Measurements from ENCODE around the gene RHCE.
A peak's percentile ranks its signal among the peaks of the same experiment; 100 is the strongest.
"Not testable (repeated sequence)": the region's sequence is repeated elsewhere in the genome, so short reads cannot be mapped to it uniquely, and the experiment has no call there.

The RHCE gene

GRCh38 chr1:25349606-25350005 lies 71.0 kb downstream of the RHCE start:
- no peak for DNase-seq (ENCODE audit: low read depth)
- no peak overlapping the region for H3K4me3 ChIP-seq (ENCODE audit: low read depth, low read length)
- no peak for TF ChIP-seq CTCF (conservative IDR thresholded peaks at IDR 0.05; ENCODE audit: low read depth, low read length)

GRCh38 chr1:25347556-25347955 lies 73.1 kb downstream of the RHCE start:
- H3K4me3 ChIP-seq (ENCODE audit: low read depth, low read length) = no peak overlapping the region
- DNase-seq (ENCODE audit: low read depth) = no peak
- no peak for TF ChIP-seq CTCF (conservative IDR thresholded peaks at IDR 0.05; ENCODE audit: low read depth, low read length)

GRCh38 chr1:25343872-25344271 lies 76.8 kb downstream of the RHCE start:
- DNase-seq (ENCODE audit: low read depth) = peak; percentile 64
- H3K4me3 ChIP-seq (ENCODE audit: low read depth, low read length) = no peak overlapping the region
- no peak for TF ChIP-seq CTCF (conservative IDR thresholded peaks at IDR 0.05; ENCODE audit: low read depth, low read length)

GRCh38 chr1:25342846-25343245 lies 77.8 kb downstream of the RHCE start:
- DNase-seq (ENCODE audit: low read depth) = no peak
- no peak overlapping the region for H3K4me3 ChIP-seq (ENCODE audit: low read depth, low read length)
- TF ChIP-seq CTCF (conservative IDR thresholded peaks at IDR 0.05; ENCODE audit: low read depth, low read length) = no peak

GRCh38 chr1:25341746-25342145 lies 78.9 kb downstream of the RHCE start:
- H3K4me3 ChIP-seq (ENCODE audit: low read depth, low read length) = no peak overlapping the region
- DNase-seq (ENCODE audit: low read depth) = no peak
- no peak for TF ChIP-seq CTCF (conservative IDR thresholded peaks at IDR 0.05; ENCODE audit: low read depth, low read length)

- no peak for DNase-seq (ENCODE audit: low read depth)
- TF ChIP-seq CTCF (conservative IDR thresholded peaks at IDR 0.05; ENCODE audit: low read depth, low read length) = no peak
- H3K4me3 ChIP-seq (ENCODE audit: low read depth, low read length) = peak overlapping the region; percentile 97
Observed at GRCh38 chr1:25338986-25339385, 81.6 kb downstream of the RHCE start.

- DNase-seq (ENCODE audit: low read depth) = peak; percentile 85
- H3K4me3 ChIP-seq (ENCODE audit: low read depth, low read length) = peak within 1 kb of the TSS; percentile 97
- TF ChIP-seq CTCF (conservative IDR thresholded peaks at IDR 0.05; ENCODE audit: low read depth, low read length) = no peak
Observed at GRCh38 chr1:25338188-25338981, 82.2 kb downstream of the RHCE start, which contains the start of gene TMEM50A. Gene TMEM50A, plus strand, starts transcription at chr1:25338334. Its CDS starts 2,153 bp downstream, at chr1:25340487.

GRCh38 chr1:25337483-25338187 lies 83.0 kb downstream of the RHCE start:
- DNase-seq (ENCODE audit: low read depth) = not testable (repeated sequence)
- peak overlapping the region; percentile 63 for H3K4me3 ChIP-seq (ENCODE audit: low read depth, low read length)
